Astrocyte of the spinal cord (primary cell): ENCODE measurements around the gene RAB28.

Experiments used
- DNase-seq: peaks from one replicate; pipeline ENCODE4 v3.0.0; 2011; ENCODE audit warnings: low read depth, low spot score
- H3K4me3 ChIP-seq: 2 replicates; pipeline ENCODE4 v1.5.1; 2011; ENCODE audit warnings: low read depth, mild to moderate bottlenecking, low read length, moderate library complexity
- in situ Hi-C: cut with HindIII; loops from 2 replicates; pipeline ENCODE4 v1.10.0; 2017; ENCODE audit warnings: low sequenced_read_pairs
- TF ChIP-seq, protein P1 (sequence below): IDR thresholded peaks from 2 replicates; pipeline ENCODE4 v1.5.1; 2012; ENCODE audit warnings: low read depth, mild to moderate bottlenecking, low read length, inconsistent platforms

RAB28 gene

DNA sequence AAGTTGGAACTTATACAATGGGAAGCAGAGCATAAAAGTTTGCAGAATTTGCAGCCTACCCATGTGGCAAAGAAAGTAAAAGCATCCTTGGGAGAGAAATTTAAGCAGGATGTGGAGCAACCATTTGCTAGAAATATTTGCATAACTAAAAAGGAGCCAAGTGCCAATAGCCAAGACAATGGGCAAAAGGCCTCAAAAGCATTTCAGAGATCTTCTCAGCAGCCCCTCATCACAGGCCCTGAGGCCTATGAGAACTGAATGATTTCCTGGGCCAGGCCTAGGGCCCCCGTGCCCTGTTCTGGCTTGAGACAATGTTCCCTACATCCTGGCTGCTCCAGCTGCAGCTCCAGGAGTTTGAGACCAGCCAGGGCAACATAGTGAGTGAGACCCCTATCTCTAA is 25.3 kb upstream of the RAB28 start:
- TF ChIP-seq, protein P1, sequence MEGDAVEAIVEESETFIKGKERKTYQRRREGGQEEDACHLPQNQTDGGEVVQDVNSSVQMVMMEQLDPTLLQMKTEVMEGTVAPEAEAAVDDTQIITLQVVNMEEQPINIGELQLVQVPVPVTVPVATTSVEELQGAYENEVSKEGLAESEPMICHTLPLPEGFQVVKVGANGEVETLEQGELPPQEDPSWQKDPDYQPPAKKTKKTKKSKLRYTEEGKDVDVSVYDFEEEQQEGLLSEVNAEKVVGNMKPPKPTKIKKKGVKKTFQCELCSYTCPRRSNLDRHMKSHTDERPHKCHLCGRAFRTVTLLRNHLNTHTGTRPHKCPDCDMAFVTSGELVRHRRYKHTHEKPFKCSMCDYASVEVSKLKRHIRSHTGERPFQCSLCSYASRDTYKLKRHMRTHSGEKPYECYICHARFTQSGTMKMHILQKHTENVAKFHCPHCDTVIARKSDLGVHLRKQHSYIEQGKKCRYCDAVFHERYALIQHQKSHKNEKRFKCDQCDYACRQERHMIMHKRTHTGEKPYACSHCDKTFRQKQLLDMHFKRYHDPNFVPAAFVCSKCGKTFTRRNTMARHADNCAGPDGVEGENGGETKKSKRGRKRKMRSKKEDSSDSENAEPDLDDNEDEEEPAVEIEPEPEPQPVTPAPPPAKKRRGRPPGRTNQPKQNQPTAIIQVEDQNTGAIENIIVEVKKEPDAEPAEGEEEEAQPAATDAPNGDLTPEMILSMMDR, result no peak
- no peak for DNase-seq
- no peak overlapping the region for H3K4me3 ChIP-seq
- in situ Hi-C loops, result no loop called here

DNA sequence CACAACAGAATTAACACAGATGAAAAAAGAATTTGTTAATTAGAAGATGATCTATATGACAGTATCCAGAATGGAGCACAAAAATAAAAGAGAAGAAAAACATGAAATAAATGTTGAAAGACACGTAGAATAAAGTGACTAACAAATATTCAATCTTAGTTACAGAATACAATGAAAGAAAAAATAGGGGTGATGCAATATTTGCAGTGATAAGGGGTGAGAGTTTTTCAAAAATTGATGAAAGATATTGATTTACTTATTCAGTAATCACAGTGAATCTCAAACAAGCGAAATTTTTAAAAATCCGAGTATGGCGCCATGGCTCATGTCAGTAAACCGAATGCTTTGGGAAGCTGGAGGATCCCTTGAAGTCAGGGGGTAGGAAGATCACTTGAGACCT is 20.2 kb upstream of the RAB28 start:
- H3K4me3 ChIP-seq, result no peak overlapping the region
- TF ChIP-seq, protein P1, result no peak
- in situ Hi-C loops, result no loop called here
- DNase-seq, result no peak

DNA sequence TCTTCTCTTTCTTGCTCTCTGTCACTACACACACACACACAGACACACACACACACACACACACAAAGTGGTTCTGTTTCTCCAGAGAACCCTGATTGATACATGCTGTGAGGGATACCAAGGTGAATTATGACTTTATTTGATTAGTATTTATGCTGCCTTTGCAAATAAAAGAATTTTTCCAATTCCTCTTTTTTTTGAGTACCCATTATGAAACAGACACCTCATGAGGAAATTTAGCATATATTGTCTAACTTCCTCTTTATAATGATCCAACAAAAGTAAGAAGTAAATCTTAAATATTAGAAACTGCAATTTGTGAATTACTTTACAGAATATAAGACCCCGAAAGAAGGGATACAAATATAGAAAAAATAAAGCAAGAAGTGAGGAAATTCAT is 14.3 kb upstream of the RAB28 start:
- in situ Hi-C loops, result no loop called here
- TF ChIP-seq, protein P1, result no peak
- DNase-seq, result no peak
- no peak overlapping the region for H3K4me3 ChIP-seq

DNA sequence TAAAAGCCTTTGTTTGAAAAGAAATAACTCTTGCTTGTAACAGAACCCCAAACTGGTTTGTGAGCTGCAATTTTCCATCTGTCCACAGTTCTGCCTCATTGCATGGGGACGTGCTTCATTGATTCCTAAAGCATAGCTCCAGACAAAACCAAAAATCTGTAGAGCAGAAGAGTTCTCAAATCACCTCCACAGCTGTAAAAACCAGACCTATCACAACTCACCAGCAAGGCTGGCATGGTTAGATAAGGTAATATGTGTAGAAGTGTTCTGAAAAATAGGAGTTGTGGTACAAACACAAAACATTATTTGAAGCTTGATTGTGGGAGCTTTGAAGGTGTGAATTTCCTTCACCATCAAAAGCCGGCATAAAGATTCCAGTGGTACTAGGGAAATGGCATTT is 12.5 kb upstream of the RAB28 start:
- TF ChIP-seq, protein P1, result no peak
- no peak overlapping the region for H3K4me3 ChIP-seq
- in situ Hi-C loops, result no loop called here
- DNase-seq, result no peak

DNA sequence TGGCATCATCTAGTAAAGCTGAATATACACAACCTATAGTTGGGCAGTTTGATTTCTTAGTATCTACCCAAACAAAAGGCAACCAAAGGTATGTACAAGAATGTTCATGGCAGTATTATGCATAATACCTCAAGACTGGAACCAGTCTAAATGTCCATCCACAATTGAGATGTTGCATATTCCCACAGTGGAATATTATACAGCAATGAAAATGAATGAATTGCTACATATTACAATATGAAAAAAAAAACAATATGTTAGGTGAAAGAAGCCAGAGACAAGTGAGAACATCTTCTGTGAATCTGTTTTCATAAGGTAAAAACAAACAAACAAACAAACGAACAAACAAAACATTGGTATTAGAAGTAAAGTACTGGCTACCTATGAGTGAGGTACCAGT is 11.6 kb upstream of the RAB28 start:
- H3K4me3 ChIP-seq, result no peak overlapping the region
- TF ChIP-seq, protein P1, result no peak
- no peak for DNase-seq
- in situ Hi-C loops, result no loop called here

DNA sequence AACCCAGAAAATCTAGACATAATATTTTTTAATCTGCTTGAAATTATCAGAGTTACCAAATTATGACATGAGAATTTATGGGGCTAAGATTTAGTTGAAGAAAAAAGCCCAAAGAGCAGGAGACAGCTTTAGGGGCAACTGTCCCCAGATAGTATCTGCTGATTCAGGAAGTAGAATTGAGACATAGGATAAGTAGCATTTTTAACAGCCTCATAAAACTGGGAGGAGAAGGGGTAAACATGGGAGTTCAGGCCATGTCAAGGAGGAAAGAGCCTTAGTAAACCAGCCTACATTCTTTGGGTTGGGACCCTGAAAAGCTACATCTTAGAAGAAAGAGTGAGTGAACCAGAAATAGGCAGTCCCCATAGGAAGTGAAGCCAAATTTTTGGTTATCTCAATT is 9.7 kb upstream of the RAB28 start:
- no peak overlapping the region for H3K4me3 ChIP-seq
- TF ChIP-seq, protein P1, result no peak
- in situ Hi-C loops, result no loop called here
- DNase-seq, result no peak

DNA sequence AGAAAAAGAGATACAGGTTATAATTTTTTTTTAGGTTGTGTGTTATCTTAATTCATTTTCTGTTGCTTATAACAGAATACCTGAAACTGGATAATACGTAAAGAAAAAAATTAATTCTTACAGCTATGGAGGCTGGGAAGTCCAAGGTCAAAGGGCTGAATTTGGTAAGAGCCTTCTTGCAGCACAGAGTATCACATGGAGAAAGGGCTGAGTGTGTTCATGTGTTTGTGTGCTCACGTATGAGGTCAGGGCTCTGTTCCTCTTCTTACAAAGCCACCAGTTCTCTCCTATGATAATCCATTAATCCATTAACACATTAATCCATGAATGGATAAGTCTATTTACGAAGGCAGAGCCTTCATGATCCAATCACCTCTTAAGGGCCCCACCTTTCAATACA is 8.6 kb upstream of the RAB28 start:
- no peak overlapping the region for H3K4me3 ChIP-seq
- no peak for DNase-seq
- TF ChIP-seq, protein P1, result no peak
- in situ Hi-C loops, result no loop called here
